Heart left ventricle (tissue), 13 donors: ENCODE results near the gene PCSK4.

Source experiments
- CTCF ChIP-seq, 12 donors: fragments of 200-600 bp; sonication (generic) in 4 of 12; IDR thresholded peaks; one replicate each; pipeline versions ENCODE4 v1.5.0 to v1.8.0; 2018 to 2022; ENCODE audit warnings: antibody characterized with exemption in 12 of 12, mild to moderate bottlenecking in 5 of 12
- POLR2A ChIP-seq, 2 donors: fragments of 450-650 bp; IDR thresholded peaks; one replicate each; pipeline ENCODE4 v1.6.1; 2017; ENCODE audit warnings: antibody characterized with exemption in 2 of 2, mild to moderate bottlenecking in 2 of 2, moderate library complexity in 2 of 2
- donor health status: ischemic (EF 13 %, LVEDD 7.1; RV severe dilation, severe dysfunction).
- donor health status: DM: no; HTN: yes; CAD: no.
- donor health status: DM: no; HTN: no; CAD: no.
- donor health status: ischemic (EF 25% LVEDD 6.9; RV normal size, moderate dysfunction).
- donor health status: ischemic (EF 25% LVEDD 5.7; RV mildly dilated, moderate dysfunction).
- donor health status: ischemic (EF 35%, LVEDD 5.7; RV mildly dilated, moderate dysfunction).
- donor health status: nonischemic (EF 11% LVEDD 7.7; RV severe dilation, severe dysfunction).
- donor health status: DM: yes; HTN: yes; CAD: no.
- donor health status: PGD.
- donor health status: ischemic (EF 29% LVEDD 5.4; RV normal size, mild dysfunction).
- donor health status: nonischemic (EF 23%, LVEDD 6.1; RV moderate dilation, normal function).

- no peak for TF ChIP-seq CTCF (IDR thresholded peaks at IDR 0.05)
- no peak for TF ChIP-seq POLR2A (IDR thresholded peaks at IDR 0.05)
These were observed 8.8 kb downstream of the PCSK4 start for GRCh38 chr19:1481224-1481892.
